Uterus (tissue), 2 donors: ENCODE measurements around the gene SLC46A3.

Experiments used
- POLR2A ChIP-seq, 2 donors: fragments of 450-650 bp; IDR thresholded peaks; one replicate each; pipeline ENCODE4 v1.6.1; 2016; ENCODE audit warnings: antibody characterized with exemption in 2 of 2, mild to moderate bottlenecking in 1 of 2, moderate library complexity in 1 of 2
- TF ChIP-seq, protein P1 (sequence below), 4 experiments: fragments of 200-600 bp in 2 of 4; fragments of 450-650 bp in 2 of 4; sonication (generic) in 2 of 4; IDR thresholded peaks; one replicate each; pipeline ENCODE4 v1.5.1; 2016 to 2019; ENCODE audit warnings: antibody characterized with exemption in 4 of 4, mild to moderate bottlenecking in 2 of 4, moderate library complexity in 1 of 4

DNA sequence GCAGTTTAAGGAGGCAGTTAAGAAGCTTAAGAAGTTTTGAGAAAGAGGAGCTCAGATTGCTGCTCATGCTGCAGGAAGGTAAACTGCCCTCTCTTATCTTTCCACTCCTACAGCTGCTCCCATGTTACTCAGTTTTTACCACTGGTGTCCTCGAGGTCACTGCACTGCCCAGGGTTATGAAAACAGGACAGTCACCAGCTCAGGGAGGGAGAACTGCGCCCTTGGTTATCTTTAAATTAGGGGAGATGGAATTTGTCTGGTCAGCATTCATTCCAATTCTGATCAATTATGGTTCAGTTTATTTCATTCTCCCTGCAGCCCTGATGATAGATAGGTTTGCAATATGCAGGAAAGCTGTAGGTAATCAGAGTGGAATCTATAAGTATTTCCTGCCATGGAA, 10.8 kb upstream of the SLC46A3 start:
- TF ChIP-seq, protein P1, sequence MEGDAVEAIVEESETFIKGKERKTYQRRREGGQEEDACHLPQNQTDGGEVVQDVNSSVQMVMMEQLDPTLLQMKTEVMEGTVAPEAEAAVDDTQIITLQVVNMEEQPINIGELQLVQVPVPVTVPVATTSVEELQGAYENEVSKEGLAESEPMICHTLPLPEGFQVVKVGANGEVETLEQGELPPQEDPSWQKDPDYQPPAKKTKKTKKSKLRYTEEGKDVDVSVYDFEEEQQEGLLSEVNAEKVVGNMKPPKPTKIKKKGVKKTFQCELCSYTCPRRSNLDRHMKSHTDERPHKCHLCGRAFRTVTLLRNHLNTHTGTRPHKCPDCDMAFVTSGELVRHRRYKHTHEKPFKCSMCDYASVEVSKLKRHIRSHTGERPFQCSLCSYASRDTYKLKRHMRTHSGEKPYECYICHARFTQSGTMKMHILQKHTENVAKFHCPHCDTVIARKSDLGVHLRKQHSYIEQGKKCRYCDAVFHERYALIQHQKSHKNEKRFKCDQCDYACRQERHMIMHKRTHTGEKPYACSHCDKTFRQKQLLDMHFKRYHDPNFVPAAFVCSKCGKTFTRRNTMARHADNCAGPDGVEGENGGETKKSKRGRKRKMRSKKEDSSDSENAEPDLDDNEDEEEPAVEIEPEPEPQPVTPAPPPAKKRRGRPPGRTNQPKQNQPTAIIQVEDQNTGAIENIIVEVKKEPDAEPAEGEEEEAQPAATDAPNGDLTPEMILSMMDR (IDR thresholded peaks at IDR 0.05), result no peak
- no peak for TF ChIP-seq POLR2A (IDR thresholded peaks at IDR 0.05)
